AG04450 (cell line): ENCODE measurements around the gene MPZL1. TPM values are rescaled to one million over a fixed set of nuclear protein-coding genes. Genes with fewer than 3 reads are reported as not detected.

Experiments used
- CTCF ChIA-PET: fragments of 300-600, 350-600 bp; formaldehyde crosslinking; extraction: SDS; loops from one replicate; lab custom pipeline; 2022; ENCODE audit warnings: antibody characterized with exemption, inconsistent platforms; lab: Charles Lee
- POLR2A ChIA-PET: fragments of 350-600 bp; formaldehyde crosslinking; extraction: SDS; loops from one replicate; lab custom pipeline; 2021; ENCODE audit warnings: antibody characterized with exemption, inconsistent platforms; lab: Yijun Ruan, JAX
- DNase-seq: peaks from one replicate; pipeline ENCODE4 v3.0.0-alpha.2; 2011; ENCODE audit warnings: low read depth, low spot score
- H3K27ac ChIP-seq: one replicate; pipeline ENCODE4 v1.5.1; 2012; ENCODE audit warnings: low read depth, low read length, control low read depth
- H3K27me3 ChIP-seq: one replicate; pipeline ENCODE4 v1.6.0; 2012; ENCODE audit warnings: low read length; ENCODE audit not compliant: control insufficient read depth, insufficient read depth
- H3K4me3 ChIP-seq: 2 replicates; pipeline ENCODE4 v1.5.1; 2011; ENCODE audit warnings: mild to moderate bottlenecking, low read depth, low read length, control low read depth
- H3K9me3 ChIP-seq: 2 replicates; pipeline ENCODE4 v1.5.1; 2012; ENCODE audit warnings: low read length; ENCODE audit not compliant: control insufficient read depth, insufficient read depth
- polyA plus RNA-seq: library from polyadenylated mRNA; depleted of rRNA; stranded (reverse); fragments of >200 nt; gene quantifications from 2 replicates; pipeline ENCODE4 v1.2.3, GENCODE V29; 2011
- TF ChIP-seq, protein P1 (sequence below): IDR thresholded peaks from 2 replicates; pipeline ENCODE4 v1.5.1; 2011; ENCODE audit warnings: low read depth, low read length, control low read depth, inconsistent platforms

The MPZL1 gene
- polyA plus RNA-seq, 1 experiment: 198 TPM

DNA sequence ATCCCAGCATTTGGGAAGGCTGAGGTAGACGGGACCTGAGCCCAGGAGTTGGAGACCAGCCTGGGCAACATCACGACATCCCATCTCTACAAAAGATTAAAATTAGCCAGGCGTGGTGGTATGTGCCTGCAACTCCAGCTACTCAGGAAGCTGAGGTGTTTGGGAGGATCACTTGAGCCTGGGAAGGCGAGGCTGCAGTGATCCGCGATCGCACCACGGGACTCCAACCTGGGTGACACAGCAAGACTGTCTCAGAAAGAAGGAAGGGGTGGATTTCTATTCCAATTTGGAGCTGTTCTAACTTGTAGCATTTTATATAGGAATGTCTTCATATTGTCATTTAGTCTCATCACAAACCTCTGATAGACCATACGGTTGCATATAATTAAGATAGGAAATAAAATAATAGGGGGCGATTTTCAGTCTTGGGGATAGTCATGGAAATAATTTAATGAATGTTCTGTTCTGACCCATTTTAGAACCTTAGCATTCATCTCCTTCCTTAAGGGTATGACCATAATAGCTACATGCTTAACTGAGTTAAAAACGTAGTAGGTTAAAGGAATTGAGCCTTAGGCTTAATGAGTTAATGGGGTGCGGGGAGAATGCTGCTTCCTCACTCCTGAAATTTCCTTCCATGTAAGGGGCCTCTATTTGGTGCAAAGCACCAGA lies 99.0 kb downstream of the MPZL1 start:
- TF ChIP-seq, protein P1, sequence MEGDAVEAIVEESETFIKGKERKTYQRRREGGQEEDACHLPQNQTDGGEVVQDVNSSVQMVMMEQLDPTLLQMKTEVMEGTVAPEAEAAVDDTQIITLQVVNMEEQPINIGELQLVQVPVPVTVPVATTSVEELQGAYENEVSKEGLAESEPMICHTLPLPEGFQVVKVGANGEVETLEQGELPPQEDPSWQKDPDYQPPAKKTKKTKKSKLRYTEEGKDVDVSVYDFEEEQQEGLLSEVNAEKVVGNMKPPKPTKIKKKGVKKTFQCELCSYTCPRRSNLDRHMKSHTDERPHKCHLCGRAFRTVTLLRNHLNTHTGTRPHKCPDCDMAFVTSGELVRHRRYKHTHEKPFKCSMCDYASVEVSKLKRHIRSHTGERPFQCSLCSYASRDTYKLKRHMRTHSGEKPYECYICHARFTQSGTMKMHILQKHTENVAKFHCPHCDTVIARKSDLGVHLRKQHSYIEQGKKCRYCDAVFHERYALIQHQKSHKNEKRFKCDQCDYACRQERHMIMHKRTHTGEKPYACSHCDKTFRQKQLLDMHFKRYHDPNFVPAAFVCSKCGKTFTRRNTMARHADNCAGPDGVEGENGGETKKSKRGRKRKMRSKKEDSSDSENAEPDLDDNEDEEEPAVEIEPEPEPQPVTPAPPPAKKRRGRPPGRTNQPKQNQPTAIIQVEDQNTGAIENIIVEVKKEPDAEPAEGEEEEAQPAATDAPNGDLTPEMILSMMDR: no peak
- CTCF ChIA-PET: interaction anchor here (0.9 to 1.4 kb wide), 3 partner anchors 13 to 133 kb away, joined by 3 read pairs; no protein-coding TSS in a partner anchor
- no peak for DNase-seq
- H3K4me3 ChIP-seq: no peak overlapping the region
- H3K9me3 ChIP-seq: no peaks in the 10 kb centered on the region
- POLR2A ChIA-PET: no interaction called here
- peak overlapping the region; percentile 90 for H3K27ac ChIP-seq
- no peaks in the 10 kb centered on the region for H3K27me3 ChIP-seq

DNA sequence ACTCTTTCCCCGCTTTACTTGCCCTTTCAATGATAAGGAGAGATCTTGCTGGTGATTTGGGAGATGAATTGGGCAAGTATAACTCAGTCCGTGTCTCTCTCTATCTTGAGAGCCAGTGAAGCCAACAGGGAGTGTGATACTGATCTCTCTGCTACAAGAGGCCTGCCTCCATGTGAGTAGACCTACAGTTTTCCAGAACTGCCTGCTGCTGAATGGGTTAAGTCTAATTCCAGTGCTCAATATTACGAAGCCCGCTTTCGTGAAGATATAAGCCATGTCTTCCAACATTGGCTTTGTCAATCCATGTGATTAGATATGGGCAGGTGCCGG lies 99.5 kb downstream of the MPZL1 start:
- ChIA-PET CTCF (interaction anchor here (1.0 to 1.4 kb wide), 2 partner anchors 18 to 134 kb away, joined by 3 read pairs; no protein-coding TSS in a partner anchor), POLR2A (no interaction called here)
- Histone ChIP-seq H3K27me3 (no peaks in the 10 kb centered on the region), H3K27ac (no peak overlapping the region), H3K9me3 (no peaks in the 10 kb centered on the region), H3K4me3 (no peak overlapping the region)
- DNase-seq: no peak
- TF ChIP-seq, protein P1: no peak

DNA sequence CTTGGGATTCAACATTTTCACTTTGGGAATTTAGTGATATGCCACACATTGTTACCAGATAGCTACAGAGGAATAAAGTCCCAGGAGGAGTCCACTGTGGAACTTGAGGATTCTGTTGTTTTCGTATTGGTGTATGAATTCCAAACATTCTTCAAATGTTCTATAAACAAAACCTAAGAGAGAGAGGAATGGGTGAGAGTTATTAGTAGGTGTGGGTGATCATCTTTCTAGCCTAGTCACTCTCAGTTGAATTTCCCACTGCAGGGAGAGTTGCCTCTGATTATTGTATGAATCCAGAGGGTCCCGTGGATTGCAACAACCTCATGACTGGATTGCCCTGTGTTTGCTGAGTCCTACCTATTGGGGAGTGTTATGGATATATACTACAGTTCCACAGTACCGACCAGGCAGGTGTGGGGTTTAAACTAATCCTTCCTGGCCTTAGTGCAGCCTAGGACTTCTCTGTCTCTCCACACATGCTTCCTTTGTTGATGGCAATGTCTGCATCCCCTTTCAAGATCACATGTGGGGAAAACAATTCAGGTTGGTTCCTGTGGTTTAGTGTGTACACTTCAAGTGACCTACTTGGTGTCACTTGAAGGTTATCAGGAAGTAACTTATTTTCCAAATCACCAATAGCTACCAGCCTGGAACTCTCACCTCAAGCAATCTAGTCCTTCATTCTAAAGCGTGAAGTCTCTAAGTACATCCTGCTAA lies 100.3 kb downstream of the MPZL1 start:
- Histone ChIP-seq H3K27me3 (no peaks in the 10 kb centered on the region), H3K4me3 (no peak overlapping the region), H3K27ac (no peak overlapping the region), H3K9me3 (no peaks in the 10 kb centered on the region)
- POLR2A ChIA-PET: no interaction called here
- TF ChIP-seq, protein P1: no peak
- no peak for DNase-seq
- CTCF ChIA-PET: interaction anchor here (0.5 kb wide), 1 partner anchor 273 kb away, joined by 3 read pairs; no protein-coding TSS in a partner anchor

DNA sequence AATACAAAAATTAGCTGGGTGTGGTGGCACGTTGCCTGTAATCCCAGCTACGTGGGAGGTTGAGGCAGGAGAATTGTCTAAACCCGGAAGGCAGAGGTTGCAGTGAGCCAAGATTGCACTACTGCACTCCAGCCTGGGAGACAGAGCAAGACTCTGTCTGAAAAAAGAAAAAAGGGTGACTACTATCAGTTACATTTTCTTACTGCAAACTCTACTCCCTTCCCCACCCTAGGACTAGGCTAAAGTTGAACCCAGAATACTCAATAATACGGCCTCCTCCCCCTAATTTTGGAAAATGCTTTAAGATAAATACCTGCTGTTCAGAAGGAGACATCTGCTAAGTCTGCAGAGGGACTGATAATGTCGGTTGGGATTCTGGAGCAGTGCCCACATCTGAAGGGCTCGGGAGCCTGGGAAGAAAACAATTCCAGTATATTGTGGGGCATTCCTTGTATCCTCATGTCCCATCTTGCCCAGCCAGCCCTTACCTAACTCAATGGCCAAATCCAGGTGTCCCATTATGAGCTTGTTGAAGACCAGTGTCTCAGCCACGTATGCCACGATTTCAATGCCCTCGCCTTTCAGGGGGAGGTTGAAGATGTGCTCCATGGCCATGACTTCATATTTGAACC lies 102.5 kb downstream of the MPZL1 start:
- Histone ChIP-seq H3K4me3 (no peak overlapping the region), H3K27ac (no peak overlapping the region), H3K9me3 (no peaks in the 10 kb centered on the region), H3K27me3 (no peaks in the 10 kb centered on the region)
- DNase-seq: no peak
- POLR2A ChIA-PET: no interaction called here
- CTCF ChIA-PET: no interaction called here
- TF ChIP-seq, protein P1: no peak
